Measurements from ENCODE around the gene OTOP3. TPM values are rescaled to one million over a fixed set of nuclear protein-coding genes. Genes with fewer than 3 reads are reported as not detected.

The OTOP3 gene
- total RNA-seq, 3 donors from 2014 or later (not counting 1 experiment from before 2014, with no cell fraction given): not detected

DNA sequence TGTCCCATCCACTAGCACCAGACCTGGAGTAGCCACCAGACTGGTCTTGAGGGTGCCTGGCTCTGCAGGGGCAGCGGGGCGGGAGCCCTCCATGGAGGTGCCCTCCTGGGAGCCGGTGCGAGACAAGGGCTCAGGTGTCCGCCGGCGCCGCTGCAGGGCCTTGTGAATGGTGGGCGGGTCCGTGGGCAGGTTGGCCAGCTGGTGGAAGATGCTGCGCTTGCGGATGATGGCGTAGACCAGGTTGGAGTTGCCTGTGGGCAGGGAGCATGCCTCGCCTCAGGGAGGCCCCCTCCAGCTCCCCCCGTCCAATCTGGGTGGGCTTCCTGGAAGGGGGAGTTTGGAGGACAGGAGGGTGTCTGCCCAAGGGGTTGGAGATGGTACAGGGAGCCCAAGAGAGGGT is 18.4 kb downstream of the OTOP3 start:
- DNase-seq: no peak
- Histone ChIP-seq H3K27ac (ENCODE audit: low read length) (no peak overlapping the region), H3K4me1 (ENCODE audit: control insufficient read depth, insufficient read depth, low read length) (peaks cover 3% of the 10 kb centered on the region), H3K36me3 (ENCODE audit: control insufficient read depth, insufficient read depth, low read length) (no peaks in the 10 kb centered on the region), H3K9me3 (ENCODE audit: control insufficient read depth, insufficient read depth, low read length) (no peaks in the 10 kb centered on the region), H3K27me3 (ENCODE audit: control insufficient read depth, insufficient read depth, low read length) (no peaks in the 10 kb centered on the region), H3K4me3 (ENCODE audit: low read length) (no peak overlapping the region)
- no peaks in the 10 kb centered on the region for H3K9me3 Mint-ChIP-seq
- no peak for ATAC-seq
- no peaks in the 10 kb centered on the region for H3K36me3 Mint-ChIP-seq
- 94% methylated on average over 15 of the region's 15 CpGs for WGBS (ENCODE audit: insufficient coverage)
- no peak for TF ChIP-seq CTCF (IDR thresholded peaks at IDR 0.05)
- H3K27me3 Mint-ChIP-seq (ENCODE audit: low read depth in 2 of 2): no peaks in the 10 kb centered on the region
- no peak overlapping the region for H3K4me3 Mint-ChIP-seq
- no peak overlapping the region for H3K27ac Mint-ChIP-seq
- intact Hi-C loops (cut with micrococcal nuclease): no loop called here
- no peaks in the 10 kb centered on the region for H3K4me1 Mint-ChIP-seq

DNA sequence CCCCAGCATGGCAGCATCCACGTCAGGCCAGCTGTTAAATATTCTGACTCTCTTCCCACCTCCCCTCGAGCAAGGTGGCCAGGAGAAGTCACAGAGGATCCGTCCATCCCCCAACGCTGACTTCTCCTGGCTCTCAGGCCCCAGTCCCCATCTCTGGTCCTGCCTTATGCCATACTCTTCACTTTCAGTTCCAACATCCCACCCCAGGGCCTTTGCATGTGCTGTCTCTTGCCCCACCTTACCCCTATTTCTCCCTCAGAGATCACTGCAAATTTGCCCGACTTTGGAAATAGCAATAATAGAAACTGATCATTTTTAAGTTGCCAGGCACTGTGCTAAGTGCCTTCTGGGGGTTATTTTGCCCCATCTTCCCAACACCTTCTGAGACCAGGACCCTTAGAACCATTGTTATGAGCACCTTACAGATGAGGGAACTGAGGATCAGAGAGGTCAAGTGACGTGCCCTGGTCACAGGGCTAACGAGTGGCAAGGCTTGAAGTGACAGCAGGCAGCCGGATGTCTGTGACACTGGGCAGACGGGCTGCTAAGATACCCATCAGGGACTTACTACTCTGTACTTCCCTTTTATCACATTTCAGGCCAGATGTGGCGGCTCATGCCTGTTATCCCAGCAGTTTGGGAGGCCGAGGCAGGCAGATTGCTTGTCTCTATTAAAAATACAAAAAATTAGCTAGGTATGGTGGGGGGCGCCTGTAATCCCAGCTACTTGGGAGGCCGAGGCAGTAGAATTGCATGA is 19.1 kb downstream of the OTOP3 start:
- H3K27me3 Mint-ChIP-seq (ENCODE audit: low read depth in 2 of 2): peaks cover 0 to 4% of the 10 kb centered on the region in 2 donors
- H3K4me1 ChIP-seq (ENCODE audit: control insufficient read depth, insufficient read depth, low read length): peaks cover 3% of the 10 kb centered on the region
- H3K4me1 Mint-ChIP-seq: no peaks in the 10 kb centered on the region
- no peak overlapping the region for H3K4me3 Mint-ChIP-seq
- no peak overlapping the region for H3K4me3 ChIP-seq (ENCODE audit: low read length)
- no peaks in the 10 kb centered on the region for H3K9me3 ChIP-seq (ENCODE audit: control insufficient read depth, insufficient read depth, low read length)
- intact Hi-C loops (cut with micrococcal nuclease): loop anchor here (5.0 kb wide), 1 partner anchor 33 kb away; the partner anchor contains the start of genes OTOP2 and USH1G
- H3K36me3 ChIP-seq (ENCODE audit: control insufficient read depth, insufficient read depth, low read length): no peaks in the 10 kb centered on the region
- 64% methylated on average over 13 of the region's 13 CpGs for WGBS (ENCODE audit: insufficient coverage)
- no peaks in the 10 kb centered on the region for H3K9me3 Mint-ChIP-seq
- no peaks in the 10 kb centered on the region for H3K36me3 Mint-ChIP-seq
- ATAC-seq (no peak), DNase-seq (no peak)
- H3K27me3 ChIP-seq (ENCODE audit: control insufficient read depth, insufficient read depth, low read length): no peaks in the 10 kb centered on the region
- no peak overlapping the region for H3K27ac Mint-ChIP-seq
- no peak overlapping the region for H3K27ac ChIP-seq (ENCODE audit: low read length)
- no peak for TF ChIP-seq CTCF (IDR thresholded peaks at IDR 0.05)

DNA sequence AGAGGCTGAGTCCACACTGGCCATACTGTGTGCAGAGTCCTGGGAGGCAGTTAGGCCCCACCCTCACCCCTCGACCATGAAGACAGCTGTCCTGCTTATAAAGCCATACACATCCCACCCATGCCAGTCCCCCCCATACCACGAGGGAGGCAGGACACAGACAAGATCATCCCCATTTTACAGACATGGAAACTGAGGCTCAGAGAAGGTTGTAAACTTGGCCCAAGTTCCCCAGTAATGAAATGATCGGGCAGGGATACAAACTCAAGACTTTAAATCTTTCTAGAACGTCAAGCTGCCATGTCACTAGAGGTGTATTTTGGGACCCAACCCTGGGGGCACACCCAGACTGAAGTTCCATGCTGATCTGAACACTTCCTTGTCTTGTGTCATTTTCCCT is 20.4 kb downstream of the OTOP3 start:
- no peak overlapping the region for H3K27ac Mint-ChIP-seq
- ATAC-seq (no peak), DNase-seq (no peak)
- intact Hi-C loops (cut with micrococcal nuclease): loop anchor here (5.0 kb wide), 1 partner anchor 34 kb away; the partner anchor contains the start of genes OTOP2 and USH1G
- 76% methylated on average over 4 of the region's 4 CpGs for WGBS (ENCODE audit: insufficient coverage)
- no peaks in the 10 kb centered on the region for H3K36me3 Mint-ChIP-seq
- no peak overlapping the region for H3K27ac ChIP-seq (ENCODE audit: low read length)
- no peaks in the 10 kb centered on the region for H3K36me3 ChIP-seq (ENCODE audit: control insufficient read depth, insufficient read depth, low read length)
- no peaks in the 10 kb centered on the region for H3K9me3 Mint-ChIP-seq
- H3K27me3 Mint-ChIP-seq (ENCODE audit: low read depth in 2 of 2): peaks cover 0 to 4% of the 10 kb centered on the region in 2 donors
- no peak overlapping the region for H3K4me3 Mint-ChIP-seq
- H3K4me1 ChIP-seq (ENCODE audit: control insufficient read depth, insufficient read depth, low read length): peaks cover 3% of the 10 kb centered on the region
- H3K4me1 Mint-ChIP-seq: no peaks in the 10 kb centered on the region
- H3K4me3 ChIP-seq (ENCODE audit: low read length): no peak overlapping the region
- no peak for TF ChIP-seq CTCF (IDR thresholded peaks at IDR 0.05)
- no peaks in the 10 kb centered on the region for H3K9me3 ChIP-seq (ENCODE audit: control insufficient read depth, insufficient read depth, low read length)
- H3K27me3 ChIP-seq (ENCODE audit: control insufficient read depth, insufficient read depth, low read length): no peaks in the 10 kb centered on the region
